H1 (cell line): Measurements from ENCODE around the gene LCN10. TPM values are rescaled to one million over a fixed set of nuclear protein-coding genes. Genes with fewer than 3 reads are reported as not detected.
A peak's percentile ranks its signal among the peaks of the same experiment; 100 is the strongest.

Experiments used
- E2F6 ChIP-seq: IDR thresholded peaks from 2 replicates; pipeline ENCODE4 v1.6.1; 2012; ENCODE audit warnings: inconsistent platforms
- EP300 ChIP-seq, 2 experiments: IDR thresholded peaks; 1 replicate in 1 of 2; 2 replicates in 1 of 2; pipeline ENCODE4 v1.6.1; 2011 to 2012; ENCODE audit warnings: low read depth in 2 of 2, low read length in 2 of 2, mild to moderate bottlenecking in 2 of 2, borderline replicate concordance in 1 of 2, inconsistent platforms in 1 of 2, moderate library complexity in 1 of 2
- GABPA ChIP-seq: IDR thresholded peaks from 2 replicates; pipeline ENCODE4 v1.6.1; 2011; ENCODE audit warnings: mild to moderate bottlenecking, low read length, moderate library complexity, borderline replicate concordance; ENCODE audit not compliant: insufficient read depth
- NANOG ChIP-seq: IDR thresholded peaks from 2 replicates; pipeline ENCODE4 v1.6.1; 2011; ENCODE audit warnings: low read length, low read depth, mild to moderate bottlenecking, inconsistent platforms; ENCODE audit not compliant: insufficient read depth, poor library complexity, severe bottlenecking
- RAD21 ChIP-seq, 2 experiments: IDR thresholded peaks in 1 of 2; conservative IDR thresholded peaks in 1 of 2; 2 replicates each; pipeline ENCODE4 v1.6.1; 2011; ENCODE audit warnings: low read depth in 2 of 2, low read length in 2 of 2, improper control_type of control experiment in 1 of 2, inconsistent platforms in 1 of 2, mild to moderate bottlenecking in 1 of 2, moderate library complexity in 1 of 2
- RFX5 ChIP-seq: IDR thresholded peaks from 2 replicates; pipeline ENCODE4 v1.6.1; 2011; ENCODE audit warnings: low read depth, low read length, improper control_type of control experiment, borderline replicate concordance
- SIN3A ChIP-seq, 2 experiments: IDR thresholded peaks in 1 of 2; conservative IDR thresholded peaks in 1 of 2; 2 replicates each; pipeline ENCODE4 v1.6.1; 2011 to 2012; ENCODE audit warnings: low read length in 2 of 2, improper control_type of control experiment in 1 of 2, low read depth in 1 of 2, mild to moderate bottlenecking in 1 of 2
- SIRT6 ChIP-seq: IDR thresholded peaks from one replicate; pipeline ENCODE4 v1.7.1; 2012; ENCODE audit warnings: low read length, inconsistent platforms
- TAF7 ChIP-seq: optimal IDR thresholded peaks from 2 replicates; pipeline ENCODE3; 2011; ENCODE audit warnings: low read depth, mild to moderate bottlenecking, inconsistent platforms, low read length, moderate library complexity, borderline replicate concordance
- TEAD4 ChIP-seq: IDR thresholded peaks from 2 replicates; pipeline ENCODE4 v1.6.1; 2012; ENCODE audit warnings: low read depth, low read length, inconsistent platforms, mixed read lengths
- YY1 ChIP-seq: IDR thresholded peaks from 2 replicates; pipeline ENCODE4 v1.6.1; 2011; ENCODE audit warnings: low read depth, mild to moderate bottlenecking, low read length
- polyA plus RNA-seq, 7 experiments: library from polyadenylated mRNA; depleted of rRNA in 3 of 7; stranded (reverse) in 5 of 7; unstranded in 2 of 7; fragments of >200 nt in 5 of 7; fragments of 200-250 nt in 2 of 7; gene quantifications; 1 replicate in 5 of 7; 2 replicates in 1 of 7; 4 replicates in 1 of 7; pipeline versions ENCODE4 v1.2.1 to v1.2.3, GENCODE V29; 2011 to 2013; ENCODE audit warnings: missing spikeins in 2 of 7, mixed read lengths in 2 of 7
- total RNA-seq: library from RNA; stranded (reverse); fragmentation: NEBNext Ultra II Directional; extraction: Animal tissue kit (Norgen Biotek cat#: 25700); gene quantifications from 2 replicates; pipeline ENCODE4 v1.2.1, GENCODE V29; 2021

LCN10 gene
- total and polyA plus RNA-seq, 2 of the 8 experiments (the other 6 are each of a cell fraction or from before 2014, with no cell fraction given) = 2.6 to 2.8 TPM

DNA sequence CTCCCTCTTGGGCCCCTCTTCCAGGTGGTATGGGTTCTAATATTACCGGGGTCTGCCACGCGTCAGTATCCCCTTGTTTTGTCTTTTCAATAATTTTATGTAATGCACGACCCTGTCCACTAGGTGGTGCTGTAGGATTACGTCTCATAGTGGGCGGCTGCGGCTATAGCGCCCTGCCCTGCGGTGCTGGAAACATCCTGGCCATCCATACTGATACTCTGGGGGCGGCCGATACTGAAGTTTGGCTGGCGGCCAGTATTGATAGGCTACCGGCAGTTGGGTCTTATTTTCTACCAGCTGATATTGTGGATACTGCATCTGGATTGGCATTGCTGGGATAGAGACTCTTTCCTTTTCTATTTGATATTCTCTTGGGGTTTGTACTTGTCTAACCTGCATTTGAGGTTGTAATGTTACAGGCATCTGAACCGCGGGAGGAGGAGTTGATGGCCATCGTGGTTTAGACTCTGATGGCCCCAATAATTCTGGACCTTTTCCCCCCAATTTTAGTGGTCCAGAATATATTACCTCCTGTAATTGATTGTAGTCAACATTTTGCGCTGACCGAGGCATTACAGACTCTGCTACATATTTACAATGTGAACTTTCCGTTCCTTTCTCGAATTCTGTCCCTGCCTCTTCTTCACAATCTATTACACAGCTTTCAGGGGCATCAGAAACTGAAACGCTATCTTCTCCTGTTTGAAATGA lies 45.1 kb upstream of the LCN10 start (continued):
- TF ChIP-seq RAD21 (IDR thresholded peaks at IDR 0.05 in 1 of 2, conservative IDR thresholded peaks at IDR 0.05 in 1 of 2; ENCODE audit: low read depth in 2 of 2, low read length in 2 of 2) (peak; percentile 94 to 97), TAF7 (peak; percentile 38), SIRT6 (no peak), EP300 (IDR thresholded peaks at IDR 0.05; ENCODE audit: borderline replicate concordance in 1 of 2, low read depth in 2 of 2, low read length in 2 of 2) (no peak), TEAD4 (no peak), NANOG (no peak), SIN3A (conservative IDR thresholded peaks at IDR 0.05 in 1 of 2, IDR thresholded peaks at IDR 0.05 in 1 of 2; ENCODE audit: low read depth in 1 of 2, low read length in 2 of 2) (0 out of 4 replicates have a peak, but pooled peaks of 1 of the 2 experiments have one; percentile 37), GABPA (peak; percentile 50; the same call in 1 of the 2 replicates), YY1 (peak; percentile 58; the same call in 1 of the 2 replicates), RFX5 (no peak), E2F6 (no peak)
